Measurements from ENCODE around the gene LRRK1. TPM values are rescaled to one million over a fixed set of nuclear protein-coding genes. Genes with fewer than 3 reads are reported as not detected.

LRRK1 gene
- total RNA-seq, 1 experiment from 2014 or later: 7.6 TPM

DNA sequence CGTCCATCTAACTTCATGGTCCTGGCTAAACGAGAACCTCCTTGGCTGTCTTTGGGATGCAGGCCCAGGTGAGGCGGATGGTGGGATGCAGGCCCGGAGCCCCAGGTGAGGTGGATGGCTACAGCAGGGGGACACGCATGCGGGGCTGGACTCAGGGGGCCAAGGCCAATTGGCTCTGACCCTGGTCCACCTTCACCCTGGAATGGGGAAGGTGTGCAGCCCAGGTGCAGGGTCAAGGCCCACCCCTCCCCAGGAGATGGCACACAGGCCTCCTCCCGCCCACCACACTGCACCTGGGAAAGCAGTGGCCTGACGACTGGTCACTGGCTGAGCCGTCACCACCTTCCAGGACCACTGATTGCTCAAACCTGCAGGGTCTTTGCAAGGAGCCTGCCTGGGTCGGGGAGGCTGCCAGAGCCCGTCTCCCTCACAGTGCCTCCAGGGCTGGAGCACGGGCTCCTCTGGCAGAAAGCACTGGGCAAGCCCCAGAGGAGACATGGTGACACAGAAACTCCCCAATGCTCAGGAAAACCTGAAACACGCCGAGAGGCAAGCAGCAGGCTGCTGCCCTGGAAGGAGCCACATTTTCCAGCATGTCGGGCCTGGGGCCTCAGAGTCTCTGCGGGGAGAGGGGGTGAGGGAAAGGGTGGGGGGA lies 159.6 kb downstream of the LRRK1 start (continued):
- TF ChIP-seq, protein P1, sequence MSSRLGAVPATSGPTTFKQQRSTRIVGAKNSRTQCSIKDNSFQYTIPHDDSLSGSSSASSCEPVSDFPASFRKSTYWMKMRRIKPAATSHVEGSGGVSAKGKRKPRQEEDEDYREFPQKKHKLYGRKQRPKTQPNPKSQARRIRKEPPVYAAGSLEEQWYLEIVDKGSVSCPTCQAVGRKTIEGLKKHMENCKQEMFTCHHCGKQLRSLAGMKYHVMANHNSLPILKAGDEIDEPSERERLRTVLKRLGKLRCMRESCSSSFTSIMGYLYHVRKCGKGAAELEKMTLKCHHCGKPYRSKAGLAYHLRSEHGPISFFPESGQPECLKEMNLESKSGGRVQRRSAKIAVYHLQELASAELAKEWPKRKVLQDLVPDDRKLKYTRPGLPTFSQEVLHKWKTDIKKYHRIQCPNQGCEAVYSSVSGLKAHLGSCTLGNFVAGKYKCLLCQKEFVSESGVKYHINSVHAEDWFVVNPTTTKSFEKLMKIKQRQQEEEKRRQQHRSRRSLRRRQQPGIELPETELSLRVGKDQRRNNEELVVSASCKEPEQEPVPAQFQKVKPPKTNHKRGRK (CRISPR knock-in tag; IDR thresholded peaks at IDR 0.05; ENCODE audit: borderline replicate concordance): no peak
- TF ChIP-seq ZNF423 (CRISPR knock-in tag; IDR thresholded peaks at IDR 0.05) (no peak), ZNF219 (CRISPR knock-in tag; IDR thresholded peaks at IDR 0.05; ENCODE audit: borderline replicate concordance) (0 out of 2 replicates have a peak, but pooled peaks have one; percentile 20), NFE2L1 (CRISPR knock-in tag; IDR thresholded peaks at IDR 0.05) (no peak), SP1 (CRISPR knock-in tag; conservative IDR thresholded peaks at IDR 0.05) (no peak; the same call in 1 of the 2 replicates), TP53 (CRISPR knock-in tag; IDR thresholded peaks at IDR 0.05) (0 out of 2 replicates have a peak, but pooled peaks have one; percentile 19), ESRRA (CRISPR knock-in tag; IDR thresholded peaks at IDR 0.05; ENCODE audit: borderline replicate concordance) (no peak), PRRX2 (CRISPR knock-in tag; IDR thresholded peaks at IDR 0.05) (no peak), FOXP1 (CRISPR knock-in tag; IDR thresholded peaks at IDR 0.05; ENCODE audit: borderline replicate concordance) (0 out of 2 replicates have a peak, but pooled peaks have one; percentile 36), ZNF232 (CRISPR knock-in tag; IDR thresholded peaks at IDR 0.05) (no peak), EMX1 (CRISPR knock-in tag; IDR thresholded peaks at IDR 0.05) (no peak), NR2C2 (CRISPR knock-in tag; IDR thresholded peaks at IDR 0.05) (no peak)
- TF ChIP-seq, protein P2, sequence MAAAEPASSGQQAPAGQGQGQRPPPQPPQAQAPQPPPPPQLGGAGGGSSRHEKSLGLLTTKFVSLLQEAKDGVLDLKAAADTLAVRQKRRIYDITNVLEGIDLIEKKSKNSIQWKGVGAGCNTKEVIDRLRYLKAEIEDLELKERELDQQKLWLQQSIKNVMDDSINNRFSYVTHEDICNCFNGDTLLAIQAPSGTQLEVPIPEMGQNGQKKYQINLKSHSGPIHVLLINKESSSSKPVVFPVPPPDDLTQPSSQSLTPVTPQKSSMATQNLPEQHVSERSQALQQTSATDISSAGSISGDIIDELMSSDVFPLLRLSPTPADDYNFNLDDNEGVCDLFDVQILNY (CRISPR knock-in tag; IDR thresholded peaks at IDR 0.05): no peak
- TF ChIP-seq, protein P3, sequence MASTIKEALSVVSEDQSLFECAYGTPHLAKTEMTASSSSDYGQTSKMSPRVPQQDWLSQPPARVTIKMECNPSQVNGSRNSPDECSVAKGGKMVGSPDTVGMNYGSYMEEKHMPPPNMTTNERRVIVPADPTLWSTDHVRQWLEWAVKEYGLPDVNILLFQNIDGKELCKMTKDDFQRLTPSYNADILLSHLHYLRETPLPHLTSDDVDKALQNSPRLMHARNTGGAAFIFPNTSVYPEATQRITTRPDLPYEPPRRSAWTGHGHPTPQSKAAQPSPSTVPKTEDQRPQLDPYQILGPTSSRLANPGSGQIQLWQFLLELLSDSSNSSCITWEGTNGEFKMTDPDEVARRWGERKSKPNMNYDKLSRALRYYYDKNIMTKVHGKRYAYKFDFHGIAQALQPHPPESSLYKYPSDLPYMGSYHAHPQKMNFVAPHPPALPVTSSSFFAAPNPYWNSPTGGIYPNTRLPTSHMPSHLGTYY (CRISPR knock-in tag; IDR thresholded peaks at IDR 0.05): no peak
- TF ChIP-seq, protein P4, sequence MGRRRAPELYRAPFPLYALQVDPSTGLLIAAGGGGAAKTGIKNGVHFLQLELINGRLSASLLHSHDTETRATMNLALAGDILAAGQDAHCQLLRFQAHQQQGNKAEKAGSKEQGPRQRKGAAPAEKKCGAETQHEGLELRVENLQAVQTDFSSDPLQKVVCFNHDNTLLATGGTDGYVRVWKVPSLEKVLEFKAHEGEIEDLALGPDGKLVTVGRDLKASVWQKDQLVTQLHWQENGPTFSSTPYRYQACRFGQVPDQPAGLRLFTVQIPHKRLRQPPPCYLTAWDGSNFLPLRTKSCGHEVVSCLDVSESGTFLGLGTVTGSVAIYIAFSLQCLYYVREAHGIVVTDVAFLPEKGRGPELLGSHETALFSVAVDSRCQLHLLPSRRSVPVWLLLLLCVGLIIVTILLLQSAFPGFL (CRISPR knock-in tag; IDR thresholded peaks at IDR 0.05; ENCODE audit: borderline replicate concordance): no peak
- TF ChIP-seq, protein P5, sequence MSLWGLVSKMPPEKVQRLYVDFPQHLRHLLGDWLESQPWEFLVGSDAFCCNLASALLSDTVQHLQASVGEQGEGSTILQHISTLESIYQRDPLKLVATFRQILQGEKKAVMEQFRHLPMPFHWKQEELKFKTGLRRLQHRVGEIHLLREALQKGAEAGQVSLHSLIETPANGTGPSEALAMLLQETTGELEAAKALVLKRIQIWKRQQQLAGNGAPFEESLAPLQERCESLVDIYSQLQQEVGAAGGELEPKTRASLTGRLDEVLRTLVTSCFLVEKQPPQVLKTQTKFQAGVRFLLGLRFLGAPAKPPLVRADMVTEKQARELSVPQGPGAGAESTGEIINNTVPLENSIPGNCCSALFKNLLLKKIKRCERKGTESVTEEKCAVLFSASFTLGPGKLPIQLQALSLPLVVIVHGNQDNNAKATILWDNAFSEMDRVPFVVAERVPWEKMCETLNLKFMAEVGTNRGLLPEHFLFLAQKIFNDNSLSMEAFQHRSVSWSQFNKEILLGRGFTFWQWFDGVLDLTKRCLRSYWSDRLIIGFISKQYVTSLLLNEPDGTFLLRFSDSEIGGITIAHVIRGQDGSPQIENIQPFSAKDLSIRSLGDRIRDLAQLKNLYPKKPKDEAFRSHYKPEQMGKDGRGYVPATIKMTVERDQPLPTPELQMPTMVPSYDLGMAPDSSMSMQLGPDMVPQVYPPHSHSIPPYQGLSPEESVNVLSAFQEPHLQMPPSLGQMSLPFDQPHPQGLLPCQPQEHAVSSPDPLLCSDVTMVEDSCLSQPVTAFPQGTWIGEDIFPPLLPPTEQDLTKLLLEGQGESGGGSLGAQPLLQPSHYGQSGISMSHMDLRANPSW (CRISPR knock-in tag; conservative IDR thresholded peaks at IDR 0.05; ENCODE audit: low read depth): no peak
- TF ChIP-seq, protein P6, sequence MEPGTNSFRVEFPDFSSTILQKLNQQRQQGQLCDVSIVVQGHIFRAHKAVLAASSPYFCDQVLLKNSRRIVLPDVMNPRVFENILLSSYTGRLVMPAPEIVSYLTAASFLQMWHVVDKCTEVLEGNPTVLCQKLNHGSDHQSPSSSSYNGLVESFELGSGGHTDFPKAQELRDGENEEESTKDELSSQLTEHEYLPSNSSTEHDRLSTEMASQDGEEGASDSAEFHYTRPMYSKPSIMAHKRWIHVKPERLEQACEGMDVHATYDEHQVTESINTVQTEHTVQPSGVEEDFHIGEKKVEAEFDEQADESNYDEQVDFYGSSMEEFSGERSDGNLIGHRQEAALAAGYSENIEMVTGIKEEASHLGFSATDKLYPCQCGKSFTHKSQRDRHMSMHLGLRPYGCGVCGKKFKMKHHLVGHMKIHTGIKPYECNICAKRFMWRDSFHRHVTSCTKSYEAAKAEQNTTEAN (CRISPR knock-in tag; IDR thresholded peaks at IDR 0.05): 0 out of 2 replicates have a peak, but pooled peaks have one; percentile 34
- TF ChIP-seq, protein P7, sequence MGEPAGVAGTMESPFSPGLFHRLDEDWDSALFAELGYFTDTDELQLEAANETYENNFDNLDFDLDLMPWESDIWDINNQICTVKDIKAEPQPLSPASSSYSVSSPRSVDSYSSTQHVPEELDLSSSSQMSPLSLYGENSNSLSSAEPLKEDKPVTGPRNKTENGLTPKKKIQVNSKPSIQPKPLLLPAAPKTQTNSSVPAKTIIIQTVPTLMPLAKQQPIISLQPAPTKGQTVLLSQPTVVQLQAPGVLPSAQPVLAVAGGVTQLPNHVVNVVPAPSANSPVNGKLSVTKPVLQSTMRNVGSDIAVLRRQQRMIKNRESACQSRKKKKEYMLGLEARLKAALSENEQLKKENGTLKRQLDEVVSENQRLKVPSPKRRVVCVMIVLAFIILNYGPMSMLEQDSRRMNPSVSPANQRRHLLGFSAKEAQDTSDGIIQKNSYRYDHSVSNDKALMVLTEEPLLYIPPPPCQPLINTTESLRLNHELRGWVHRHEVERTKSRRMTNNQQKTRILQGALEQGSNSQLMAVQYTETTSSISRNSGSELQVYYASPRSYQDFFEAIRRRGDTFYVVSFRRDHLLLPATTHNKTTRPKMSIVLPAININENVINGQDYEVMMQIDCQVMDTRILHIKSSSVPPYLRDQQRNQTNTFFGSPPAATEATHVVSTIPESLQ (CRISPR knock-in tag; IDR thresholded peaks at IDR 0.05): no peak
- TF ChIP-seq, protein P8, sequence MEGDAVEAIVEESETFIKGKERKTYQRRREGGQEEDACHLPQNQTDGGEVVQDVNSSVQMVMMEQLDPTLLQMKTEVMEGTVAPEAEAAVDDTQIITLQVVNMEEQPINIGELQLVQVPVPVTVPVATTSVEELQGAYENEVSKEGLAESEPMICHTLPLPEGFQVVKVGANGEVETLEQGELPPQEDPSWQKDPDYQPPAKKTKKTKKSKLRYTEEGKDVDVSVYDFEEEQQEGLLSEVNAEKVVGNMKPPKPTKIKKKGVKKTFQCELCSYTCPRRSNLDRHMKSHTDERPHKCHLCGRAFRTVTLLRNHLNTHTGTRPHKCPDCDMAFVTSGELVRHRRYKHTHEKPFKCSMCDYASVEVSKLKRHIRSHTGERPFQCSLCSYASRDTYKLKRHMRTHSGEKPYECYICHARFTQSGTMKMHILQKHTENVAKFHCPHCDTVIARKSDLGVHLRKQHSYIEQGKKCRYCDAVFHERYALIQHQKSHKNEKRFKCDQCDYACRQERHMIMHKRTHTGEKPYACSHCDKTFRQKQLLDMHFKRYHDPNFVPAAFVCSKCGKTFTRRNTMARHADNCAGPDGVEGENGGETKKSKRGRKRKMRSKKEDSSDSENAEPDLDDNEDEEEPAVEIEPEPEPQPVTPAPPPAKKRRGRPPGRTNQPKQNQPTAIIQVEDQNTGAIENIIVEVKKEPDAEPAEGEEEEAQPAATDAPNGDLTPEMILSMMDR (IDR thresholded peaks at IDR 0.05): no peak
- TF ChIP-seq, protein P9, sequence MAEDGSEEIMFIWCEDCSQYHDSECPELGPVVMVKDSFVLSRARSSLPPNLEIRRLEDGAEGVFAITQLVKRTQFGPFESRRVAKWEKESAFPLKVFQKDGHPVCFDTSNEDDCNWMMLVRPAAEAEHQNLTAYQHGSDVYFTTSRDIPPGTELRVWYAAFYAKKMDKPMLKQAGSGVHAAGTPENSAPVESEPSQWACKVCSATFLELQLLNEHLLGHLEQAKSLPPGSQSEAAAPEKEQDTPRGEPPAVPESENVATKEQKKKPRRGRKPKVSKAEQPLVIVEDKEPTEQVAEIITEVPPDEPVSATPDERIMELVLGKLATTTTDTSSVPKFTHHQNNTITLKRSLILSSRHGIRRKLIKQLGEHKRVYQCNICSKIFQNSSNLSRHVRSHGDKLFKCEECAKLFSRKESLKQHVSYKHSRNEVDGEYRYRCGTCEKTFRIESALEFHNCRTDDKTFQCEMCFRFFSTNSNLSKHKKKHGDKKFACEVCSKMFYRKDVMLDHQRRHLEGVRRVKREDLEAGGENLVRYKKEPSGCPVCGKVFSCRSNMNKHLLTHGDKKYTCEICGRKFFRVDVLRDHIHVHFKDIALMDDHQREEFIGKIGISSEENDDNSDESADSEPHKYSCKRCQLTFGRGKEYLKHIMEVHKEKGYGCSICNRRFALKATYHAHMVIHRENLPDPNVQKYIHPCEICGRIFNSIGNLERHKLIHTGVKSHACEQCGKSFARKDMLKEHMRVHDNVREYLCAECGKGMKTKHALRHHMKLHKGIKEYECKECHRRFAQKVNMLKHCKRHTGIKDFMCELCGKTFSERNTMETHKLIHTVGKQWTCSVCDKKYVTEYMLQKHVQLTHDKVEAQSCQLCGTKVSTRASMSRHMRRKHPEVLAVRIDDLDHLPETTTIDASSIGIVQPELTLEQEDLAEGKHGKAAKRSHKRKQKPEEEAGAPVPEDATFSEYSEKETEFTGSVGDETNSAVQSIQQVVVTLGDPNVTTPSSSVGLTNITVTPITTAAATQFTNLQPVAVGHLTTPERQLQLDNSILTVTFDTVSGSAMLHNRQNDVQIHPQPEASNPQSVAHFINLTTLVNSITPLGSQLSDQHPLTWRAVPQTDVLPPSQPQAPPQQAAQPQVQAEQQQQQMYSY (CRISPR knock-in tag; IDR thresholded peaks at IDR 0.05): no peak
- TF ChIP-seq, protein P10, sequence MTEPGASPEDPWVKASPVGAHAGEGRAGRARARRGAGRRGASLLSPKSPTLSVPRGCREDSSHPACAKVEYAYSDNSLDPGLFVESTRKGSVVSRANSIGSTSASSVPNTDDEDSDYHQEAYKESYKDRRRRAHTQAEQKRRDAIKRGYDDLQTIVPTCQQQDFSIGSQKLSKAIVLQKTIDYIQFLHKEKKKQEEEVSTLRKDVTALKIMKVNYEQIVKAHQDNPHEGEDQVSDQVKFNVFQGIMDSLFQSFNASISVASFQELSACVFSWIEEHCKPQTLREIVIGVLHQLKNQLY (CRISPR knock-in tag; IDR thresholded peaks at IDR 0.05): no peak

Data from WTC11 (cell line).